Activated naive CD4-positive, alpha-beta T cell treated with Interleukin-2 at 50 U/mL for 16 hours (primary cell): ENCODE data around the gene LYPD6.

Source experiments
- DNase-seq: peaks from one replicate; pipeline ENCODE4 v3.0.0-alpha.2; 2020

The LYPD6 gene

GRCh38 chr2:149410701-149411484 lies 80.5 kb downstream of the LYPD6 start:
- no peak for DNase-seq

- DNase-seq, result no peak
These were observed 83.1 kb downstream of the LYPD6 start for GRCh38 chr2:149413487-149413886.

- DNase-seq, result no peak
These were observed 84.7 kb downstream of the LYPD6 start for GRCh38 chr2:149415086-149415485.

GRCh38 chr2:149418065-149418464 lies 87.7 kb downstream of the LYPD6 start:
- no peak for DNase-seq

GRCh38 chr2:149420053-149420963 lies 89.9 kb downstream of the LYPD6 start:
- DNase-seq, result no peak

- no peak for DNase-seq
These were observed 91.4 kb downstream of the LYPD6 start for GRCh38 chr2:149421791-149422190.

- DNase-seq, result no peak
These were observed 92.1 kb downstream of the LYPD6 start for GRCh38 chr2:149422337-149422990.

GRCh38 chr2:149422991-149423338 lies 92.6 kb downstream of the LYPD6 start:
- DNase-seq, result no peak

GRCh38 chr2:149423630-149424029 lies 93.2 kb downstream of the LYPD6 start:
- no peak for DNase-seq

- no peak for DNase-seq
These were observed 97.0 kb downstream of the LYPD6 start for GRCh38 chr2:149427387-149427786.

- no peak for DNase-seq
These were observed 98.4 kb downstream of the LYPD6 start for GRCh38 chr2:149428783-149429182.

GRCh38 chr2:149430743-149431736 lies 100.7 kb downstream of the LYPD6 start:
- no peak for DNase-seq

GRCh38 chr2:149438330-149438960 lies 108.1 kb downstream of the LYPD6 start:
- no peak for DNase-seq

- no peak for DNase-seq
These were observed 110.9 kb downstream of the LYPD6 start for GRCh38 chr2:149441255-149441654.

GRCh38 chr2:149442346-149442745 lies 112.0 kb downstream of the LYPD6 start:
- no peak for DNase-seq

- no peak for DNase-seq
These were observed 112.8 kb downstream of the LYPD6 start for GRCh38 chr2:149443150-149443549.

- no peak for DNase-seq
These were observed 116.4 kb downstream of the LYPD6 start for GRCh38 chr2:149446748-149447147.

- DNase-seq, result no peak
These were observed 117.9 kb downstream of the LYPD6 start for GRCh38 chr2:149448315-149448714.

- DNase-seq, result no peak
These were observed 118.6 kb downstream of the LYPD6 start for GRCh38 chr2:149449017-149449416.

GRCh38 chr2:149451417-149452165 lies 121.2 kb downstream of the LYPD6 start:
- DNase-seq, result no peak

GRCh38 chr2:149456285-149456684 lies 125.9 kb downstream of the LYPD6 start:
- no peak for DNase-seq
